Measurements from ENCODE around the gene KIAA0232. TPM values are rescaled to one million over a fixed set of nuclear protein-coding genes. Genes with fewer than 3 reads are reported as not detected.
A peak's percentile ranks its signal among the peaks of the same experiment; 100 is the strongest.

Gene KIAA0232
- total and polyA plus RNA-seq, 2 experiments from 2014 or later: 20.6 to 21.7 TPM

DNA sequence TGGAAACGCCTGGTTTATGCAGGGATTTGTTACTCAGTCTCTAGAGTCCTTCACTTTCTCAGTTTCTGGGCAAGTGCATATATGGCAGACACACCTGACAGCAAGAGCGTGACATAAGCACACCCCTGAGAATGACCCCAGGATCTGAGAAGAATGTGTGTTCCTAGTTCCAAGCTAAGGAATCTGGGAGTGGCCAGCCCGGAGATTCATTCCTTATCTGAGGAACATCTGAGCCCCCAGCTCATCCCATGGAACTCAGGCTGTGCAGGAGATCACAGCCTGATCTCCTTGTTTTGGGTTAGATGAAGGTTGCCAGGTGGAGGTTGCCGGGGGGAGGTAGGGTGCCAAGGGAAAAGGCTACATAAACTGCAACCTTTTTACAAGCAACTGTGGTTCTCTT is 23.8 kb upstream of the KIAA0232 start:
- no peaks in the 10 kb centered on the region for H3K9me2 ChIP-seq (ENCODE audit: insufficient read depth)
- no peak overlapping the region for H3K27ac ChIP-seq
- H3F3A ChIP-seq (ENCODE audit: insufficient read depth): no peaks in the 10 kb centered on the region
- H2AFZ ChIP-seq: no peak overlapping the region
- H3K4me1 ChIP-seq (ENCODE audit: insufficient read depth): no peaks in the 10 kb centered on the region
- TF ChIP-seq EZH2phosphoT487 (IDR thresholded peaks at IDR 0.05; ENCODE audit: insufficient read depth, low read depth) (no peak), EZH2 (IDR thresholded peaks at IDR 0.05; ENCODE audit: insufficient read depth, poor library complexity, severe bottlenecking) (no peak)
- H3K4me3 ChIP-seq: no peak overlapping the region
- no peak for DNase-seq
- H3K4me2 ChIP-seq (ENCODE audit: unreplicated experiment): no peak overlapping the region
- H3K9me3 ChIP-seq (ENCODE audit: low read depth): no peaks in the 10 kb centered on the region
- H3K27me3 ChIP-seq (replicated peaks; ENCODE audit: insufficient read depth): no peaks in the 10 kb centered on the region
- in situ Hi-C loops (cut with MboI): no loop called here
- H3K36me3 ChIP-seq (ENCODE audit: low read depth): no peaks in the 10 kb centered on the region
- 76 to 78% methylated on average over 4 of the region's 4 CpGs for WGBS, 2 experiments (ENCODE audit: low coverage in 1 of 2, low lambda C conversion rate in 2 of 2, missing lambda C conversion rate in 2 of 2)
- no peak overlapping the region for H3K9ac ChIP-seq
- no peaks in the 10 kb centered on the region for H3K79me2 ChIP-seq (ENCODE audit: insufficient read depth)
- H4K20me1 ChIP-seq (ENCODE audit: insufficient read depth): no peaks in the 10 kb centered on the region

DNA sequence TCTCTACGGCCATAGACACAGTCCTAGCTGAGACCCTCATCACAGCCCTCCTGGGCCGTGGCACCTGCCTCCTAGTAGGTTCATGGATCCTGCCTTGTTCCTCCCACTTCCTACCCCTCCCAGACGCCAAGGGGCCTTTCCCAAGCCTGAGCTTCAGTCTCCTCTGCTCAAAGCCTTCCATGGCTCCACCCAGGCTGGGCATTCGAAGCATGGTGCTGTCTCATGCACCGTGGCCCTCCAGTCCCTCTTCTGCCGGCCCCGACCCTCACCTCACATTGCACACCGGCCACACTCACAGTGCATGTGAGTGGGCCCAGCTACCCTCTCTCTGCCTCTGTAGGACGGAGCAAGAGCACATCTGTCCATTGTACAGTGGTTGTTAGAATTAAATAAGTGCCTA is 21.7 kb upstream of the KIAA0232 start:
- Histone ChIP-seq H3K4me1 (ENCODE audit: insufficient read depth) (no peaks in the 10 kb centered on the region), H3K27ac (no peak overlapping the region), H2AFZ (no peak overlapping the region), H3K9me2 (ENCODE audit: insufficient read depth) (no peaks in the 10 kb centered on the region), H3K36me3 (ENCODE audit: low read depth) (no peaks in the 10 kb centered on the region), H3K4me2 (ENCODE audit: unreplicated experiment) (no peak overlapping the region), H3K79me2 (ENCODE audit: insufficient read depth) (no peaks in the 10 kb centered on the region), H4K20me1 (ENCODE audit: insufficient read depth) (no peaks in the 10 kb centered on the region), H3K9me3 (ENCODE audit: low read depth) (no peaks in the 10 kb centered on the region), H3K4me3 (no peak overlapping the region), H3K9ac (no peak overlapping the region), H3K27me3 (replicated peaks; ENCODE audit: insufficient read depth) (no peaks in the 10 kb centered on the region), H3F3A (ENCODE audit: insufficient read depth) (no peaks in the 10 kb centered on the region)
- DNase-seq: no peak
- TF ChIP-seq EZH2phosphoT487 (IDR thresholded peaks at IDR 0.05; ENCODE audit: insufficient read depth, low read depth): no peak
- no peak for TF ChIP-seq EZH2 (IDR thresholded peaks at IDR 0.05; ENCODE audit: insufficient read depth, poor library complexity, severe bottlenecking)
- in situ Hi-C loops (cut with MboI): no loop called here
- 94 to 95% methylated on average over 9 of the region's 9 CpGs for WGBS, 2 experiments (ENCODE audit: low coverage in 1 of 2, low lambda C conversion rate in 2 of 2, missing lambda C conversion rate in 2 of 2)

DNA sequence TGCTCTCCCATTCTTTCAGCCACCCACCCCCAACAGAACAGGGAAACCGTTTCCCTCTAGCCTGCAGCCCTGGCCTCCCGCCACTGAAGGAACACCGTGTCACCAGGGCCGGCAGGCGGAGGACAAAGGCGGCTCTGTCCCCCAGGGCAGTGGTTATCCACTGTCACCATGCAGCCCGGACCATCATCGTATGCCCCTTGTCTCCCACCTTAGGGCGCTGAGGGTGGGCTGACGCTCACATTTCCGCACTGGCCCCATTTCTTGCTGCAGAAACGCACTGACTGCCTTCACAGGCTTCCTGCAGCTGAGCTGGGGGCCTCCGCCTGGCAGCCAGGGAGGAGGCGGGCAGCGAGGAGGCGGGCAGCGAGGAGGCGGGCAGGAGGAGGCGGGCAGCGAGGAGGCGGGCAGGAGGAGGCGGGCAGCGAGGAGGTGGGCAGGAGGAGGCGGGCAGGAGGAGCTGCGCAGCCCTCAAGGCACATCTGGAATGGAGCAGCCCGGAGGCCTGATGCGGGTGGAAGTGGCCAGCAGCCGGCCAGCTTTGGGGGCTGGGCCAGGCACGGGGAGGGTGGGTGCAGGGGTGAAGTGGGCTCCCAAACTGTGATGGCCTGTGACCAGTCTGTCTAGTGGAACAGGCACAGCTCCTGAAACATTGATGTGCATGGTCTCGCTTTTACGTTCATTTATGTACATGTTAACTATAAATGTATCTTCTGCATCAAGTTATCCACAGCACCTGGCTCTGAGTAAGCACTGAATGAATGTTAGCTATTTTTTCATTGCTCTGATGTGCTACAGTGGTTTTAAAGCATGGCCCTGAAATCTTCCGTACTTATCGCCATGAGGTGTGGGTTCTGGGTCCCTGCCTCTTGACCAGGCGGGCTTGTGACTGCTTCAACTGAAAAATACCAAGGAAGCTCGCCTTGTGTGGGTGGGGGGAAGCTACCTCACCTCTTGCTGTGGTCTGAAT is 20.6 kb upstream of the KIAA0232 start:
- Histone ChIP-seq H3K27me3 (replicated peaks; ENCODE audit: insufficient read depth) (no peaks in the 10 kb centered on the region), H3K9ac (no peak overlapping the region), H3K4me2 (ENCODE audit: unreplicated experiment) (no peak overlapping the region), H2AFZ (peak overlapping the region; percentile 38), H3F3A (ENCODE audit: insufficient read depth) (no peaks in the 10 kb centered on the region), H4K20me1 (ENCODE audit: insufficient read depth) (no peaks in the 10 kb centered on the region), H3K9me2 (ENCODE audit: insufficient read depth) (no peaks in the 10 kb centered on the region), H3K79me2 (ENCODE audit: insufficient read depth) (no peaks in the 10 kb centered on the region), H3K36me3 (ENCODE audit: low read depth) (no peaks in the 10 kb centered on the region), H3K9me3 (ENCODE audit: low read depth) (no peaks in the 10 kb centered on the region), H3K4me3 (peak overlapping the region; percentile 21; the same call in 1 of the 2 replicates), H3K4me1 (ENCODE audit: insufficient read depth) (no peaks in the 10 kb centered on the region), H3K27ac (no peak overlapping the region)
- in situ Hi-C loops (cut with MboI): no loop called here
- 19 to 26% methylated on average over 30 to 35 of the region's 35 CpGs for WGBS, 2 experiments (ENCODE audit: low coverage in 1 of 2, low lambda C conversion rate in 2 of 2, missing lambda C conversion rate in 2 of 2)
- TF ChIP-seq EZH2phosphoT487 (IDR thresholded peaks at IDR 0.05; ENCODE audit: insufficient read depth, low read depth) (no peak), EZH2 (IDR thresholded peaks at IDR 0.05; ENCODE audit: insufficient read depth, poor library complexity, severe bottlenecking) (no peak)
- DNase-seq: peak; percentile 45

DNA sequence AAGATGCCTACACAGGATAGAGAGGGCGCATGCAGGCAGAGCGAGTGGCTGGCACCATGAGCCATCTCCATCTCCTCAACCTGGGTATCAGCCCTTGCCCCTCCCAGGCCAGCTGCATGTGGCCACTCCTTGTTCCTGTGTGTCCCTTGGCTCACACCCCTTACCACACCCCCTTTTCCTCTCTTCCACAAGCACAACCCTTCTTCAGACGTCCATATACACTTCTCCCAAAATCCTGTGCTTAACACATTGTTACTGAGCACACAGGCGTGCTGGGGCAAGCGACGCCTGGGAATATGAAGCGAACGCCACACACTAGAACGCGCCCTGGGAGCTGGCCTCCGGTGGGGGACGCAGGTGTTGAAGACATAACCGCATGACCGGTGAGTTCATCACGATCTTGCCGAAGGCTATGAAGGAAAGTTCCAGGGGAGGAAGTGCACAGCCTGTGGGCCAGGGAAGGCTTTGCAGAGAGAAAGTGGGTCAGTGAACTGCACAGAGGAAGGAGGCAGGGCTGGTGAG is 19.1 kb upstream of the KIAA0232 start:
- in situ Hi-C loops (cut with MboI): no loop called here
- no peak overlapping the region for H3K4me2 ChIP-seq (ENCODE audit: unreplicated experiment)
- no peak overlapping the region for H2AFZ ChIP-seq
- H3K9me3 ChIP-seq (ENCODE audit: low read depth): no peaks in the 10 kb centered on the region
- H3K79me2 ChIP-seq (ENCODE audit: insufficient read depth): no peaks in the 10 kb centered on the region
- H3K27ac ChIP-seq: no peak overlapping the region
- TF ChIP-seq EZH2 (IDR thresholded peaks at IDR 0.05; ENCODE audit: insufficient read depth, poor library complexity, severe bottlenecking): no peak
- TF ChIP-seq EZH2phosphoT487 (IDR thresholded peaks at IDR 0.05; ENCODE audit: insufficient read depth, low read depth): no peak
- 0 out of 2 replicates have a peak, but pooled peaks cover 1% of the 10 kb centered on the region for H3F3A ChIP-seq (ENCODE audit: insufficient read depth)
- no peaks in the 10 kb centered on the region for H4K20me1 ChIP-seq (ENCODE audit: insufficient read depth)
- H3K27me3 ChIP-seq (replicated peaks; ENCODE audit: insufficient read depth): no peaks in the 10 kb centered on the region
- peak; percentile 19 for DNase-seq
- H3K4me3 ChIP-seq: no peak overlapping the region
- H3K36me3 ChIP-seq (ENCODE audit: low read depth): no peaks in the 10 kb centered on the region
- no peaks in the 10 kb centered on the region for H3K9me2 ChIP-seq (ENCODE audit: insufficient read depth)
- peaks cover 9% of the 10 kb centered on the region for H3K4me1 ChIP-seq (ENCODE audit: insufficient read depth)
- 75 to 76% methylated on average over 16 of the region's 16 CpGs for WGBS, 2 experiments (ENCODE audit: low coverage in 1 of 2, low lambda C conversion rate in 2 of 2, missing lambda C conversion rate in 2 of 2)
- H3K9ac ChIP-seq: no peak overlapping the region

Measured in GM23248 (cell line).